BE2C (cell line): ENCODE measurements around the gene SIVA1.

Source experiments
- DNase-seq: peaks from one replicate; pipeline ENCODE4 v3.0.0-alpha.2; 2020
- H3K27me3 ChIP-seq: fragments of 250-450 bp; sonication (Bioruptor Pico); 2 replicates; pipeline ENCODE4 v1.5.1; 2020; ENCODE audit warnings: mild to moderate bottlenecking
- H3K36me3 ChIP-seq: fragments of 250-450 bp; sonication (Bioruptor Pico); 2 replicates; pipeline ENCODE4 v1.5.1; 2020; ENCODE audit warnings: mild to moderate bottlenecking
- H3K4me1 ChIP-seq: fragments of 250-450 bp; sonication (Bioruptor Pico); 2 replicates; pipeline ENCODE4 v1.5.1; 2020
- H3K4me3 ChIP-seq: 2 replicates; pipeline ENCODE4 v1.5.1; 2011; ENCODE audit warnings: low read depth, low read length
- H3K9me3 ChIP-seq: fragments of 250-450 bp; sonication (Bioruptor Pico); 2 replicates; pipeline ENCODE4 v1.5.1; 2020
- CTCF ChIP-seq: IDR thresholded peaks from 2 replicates; pipeline ENCODE4 v1.5.1; 2012; ENCODE audit warnings: mild to moderate bottlenecking, low read depth, low read length

The SIVA1 gene

GRCh38 chr14:104767634-104767918, 14.6 kb downstream of the SIVA1 start:
- no peak for DNase-seq
- Histone ChIP-seq H3K4me1 (peaks cover 12% of the 10 kb centered on the region), H3K27me3 (no peaks in the 10 kb centered on the region), H3K9me3 (no peaks in the 10 kb centered on the region), H3K36me3 (peaks cover 22% of the 10 kb centered on the region), H3K4me3 (no peak overlapping the region)
- no peak for TF ChIP-seq CTCF

- H3K9me3 ChIP-seq: no peaks in the 10 kb centered on the region
- TF ChIP-seq CTCF: peak; percentile 76
- H3K4me1 ChIP-seq: peaks cover 12% of the 10 kb centered on the region
- no peaks in the 10 kb centered on the region for H3K27me3 ChIP-seq
- H3K36me3 ChIP-seq: peaks cover 29% of the 10 kb centered on the region
- H3K4me3 ChIP-seq: no peak overlapping the region
- peak; percentile 91 for DNase-seq
Measured at GRCh38 chr14:104768437-104769323, 15.7 kb downstream of the SIVA1 start.

GRCh38 chr14:104769324-104770071, 16.6 kb downstream of the SIVA1 start:
- Histone ChIP-seq H3K36me3 (peaks cover 34% of the 10 kb centered on the region), H3K4me3 (no peak overlapping the region), H3K27me3 (no peaks in the 10 kb centered on the region), H3K9me3 (no peaks in the 10 kb centered on the region), H3K4me1 (peaks cover 12% of the 10 kb centered on the region)
- no peak for DNase-seq
- TF ChIP-seq CTCF: no peak

GRCh38 chr14:104770072-104770579, 17.2 kb downstream of the SIVA1 start:
- TF ChIP-seq CTCF: no peak
- Histone ChIP-seq H3K9me3 (no peaks in the 10 kb centered on the region), H3K4me1 (peaks cover 12% of the 10 kb centered on the region), H3K36me3 (peaks cover 35% of the 10 kb centered on the region), H3K27me3 (no peaks in the 10 kb centered on the region), H3K4me3 (no peak overlapping the region)
- DNase-seq: no peak

GRCh38 chr14:104770851-104771272, 17.9 kb downstream of the SIVA1 start:
- Histone ChIP-seq H3K4me1 (peaks cover 12% of the 10 kb centered on the region), H3K9me3 (no peaks in the 10 kb centered on the region), H3K27me3 (no peaks in the 10 kb centered on the region), H3K4me3 (no peak overlapping the region), H3K36me3 (peaks cover 41% of the 10 kb centered on the region)
- TF ChIP-seq CTCF: peak; percentile 58
- DNase-seq: no peak
